Measurements from ENCODE around the gene TPK1.

- TF ChIP-seq EZH2phosphoT487 (IDR thresholded peaks at IDR 0.05; ENCODE audit: borderline replicate concordance, low read length): no peak
- TF ChIP-seq CTCF (IDR thresholded peaks at IDR 0.05; ENCODE audit: low read depth, low read length, poor library complexity, severe bottlenecking): no peak
These were observed 5.0 kb downstream of the TPK1 start for GRCh38 chr7:144830811-144831210.

All from DOHH2 (cell line).